Measurements from ENCODE around the gene NUTM1.
"Not testable (repeated sequence)": the region's sequence is repeated elsewhere in the genome, so short reads cannot be mapped to it uniquely, and the experiment has no call there.

NUTM1 gene

GRCh38 chr15:34337557-34338306, 5.4 kb upstream of the NUTM1 start, which contains the start of gene SLC12A6:
Gene SLC12A6, minus strand, starts transcription at chr15:34337781. Its CDS starts 1,101 bp downstream, at chr15:34336680.
- DNase-seq, result peak; percentile 93

DNA sequence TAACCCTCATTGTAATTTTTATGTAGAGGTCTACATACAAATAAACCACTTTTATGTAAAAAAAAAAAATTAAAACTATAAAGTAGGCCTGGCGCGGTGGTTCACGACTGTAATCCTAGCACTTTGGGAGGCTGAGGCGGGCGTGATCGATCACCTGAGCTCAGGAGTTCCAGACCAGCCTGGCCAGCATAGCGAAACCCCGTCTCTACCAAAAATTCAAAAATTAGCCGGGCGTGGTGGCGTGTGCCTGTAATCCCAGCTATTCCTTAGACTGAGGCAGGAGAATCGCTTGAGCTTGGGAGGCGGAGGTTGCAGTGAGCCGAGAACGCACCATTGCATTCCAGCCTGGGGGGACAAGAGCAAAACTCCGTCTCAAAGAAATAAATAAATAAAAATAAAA, 4.8 kb upstream of the NUTM1 start:
- DNase-seq, result no peak

- DNase-seq, result no peak
Observed at GRCh38 chr15:34339946-34340345, 3.2 kb upstream of the NUTM1 start.

- DNase-seq, result no peak
Observed at GRCh38 chr15:34341381-34342212, 1.5 kb upstream of the NUTM1 start.

GRCh38 chr15:34342213-34342736, 840 bp upstream of the NUTM1 start:
- not testable (repeated sequence) for DNase-seq

- DNase-seq, result no peak
Observed at GRCh38 chr15:34347951-34348638, 5.0 kb downstream of the NUTM1 start.

GRCh38 chr15:34348735-34349300, 5.7 kb downstream of the NUTM1 start:
- no peak for DNase-seq

GRCh38 chr15:34349769-34350168, 6.7 kb downstream of the NUTM1 start:
- DNase-seq, result no peak

DNA sequence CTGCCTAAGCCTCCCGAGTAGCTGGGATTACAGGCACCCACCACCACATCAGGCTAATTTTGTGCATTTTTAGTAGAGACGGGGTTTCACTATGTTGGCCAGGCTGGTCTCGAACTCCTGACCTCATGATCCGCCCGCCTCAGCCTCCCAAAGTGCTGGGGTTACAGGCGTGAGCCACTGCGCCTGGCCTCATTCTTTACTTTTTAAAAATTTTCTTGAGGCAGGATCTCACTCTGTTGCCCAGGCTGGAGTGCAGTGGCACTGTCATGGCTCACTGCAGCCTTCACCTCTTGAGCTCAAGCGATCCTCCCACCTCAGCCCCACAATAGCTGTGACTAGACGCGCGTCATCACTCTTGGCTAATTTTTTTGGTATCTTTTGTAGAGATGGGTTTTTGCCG, 9.9 kb downstream of the NUTM1 start:
- not testable (repeated sequence) for DNase-seq

DNA sequence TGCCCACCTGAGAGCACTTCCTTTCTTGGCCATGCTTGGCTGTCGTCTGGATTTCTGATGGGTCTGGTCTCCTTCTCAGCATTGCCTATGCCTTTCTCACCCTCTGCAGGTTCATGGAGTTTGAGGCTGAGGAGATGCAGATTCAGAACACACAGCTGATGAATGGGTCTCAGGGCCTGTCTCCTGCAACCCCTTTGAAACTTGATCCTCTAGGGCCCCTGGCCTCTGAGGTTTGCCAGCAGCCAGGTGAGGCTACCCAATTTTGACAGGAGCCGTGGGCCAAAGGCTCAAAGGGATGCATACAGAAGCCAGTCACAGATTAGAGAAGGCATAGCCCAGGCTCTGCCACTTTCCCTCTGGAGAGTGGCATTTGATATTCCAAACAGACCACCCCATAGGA, 10.5 kb downstream of the NUTM1 start:
- DNase-seq, result no peak

- no peak for DNase-seq
Observed at GRCh38 chr15:34354286-34354685, 11.2 kb downstream of the NUTM1 start.

- no peak for DNase-seq
Observed at GRCh38 chr15:34355241-34355640, 12.1 kb downstream of the NUTM1 start.

DNA sequence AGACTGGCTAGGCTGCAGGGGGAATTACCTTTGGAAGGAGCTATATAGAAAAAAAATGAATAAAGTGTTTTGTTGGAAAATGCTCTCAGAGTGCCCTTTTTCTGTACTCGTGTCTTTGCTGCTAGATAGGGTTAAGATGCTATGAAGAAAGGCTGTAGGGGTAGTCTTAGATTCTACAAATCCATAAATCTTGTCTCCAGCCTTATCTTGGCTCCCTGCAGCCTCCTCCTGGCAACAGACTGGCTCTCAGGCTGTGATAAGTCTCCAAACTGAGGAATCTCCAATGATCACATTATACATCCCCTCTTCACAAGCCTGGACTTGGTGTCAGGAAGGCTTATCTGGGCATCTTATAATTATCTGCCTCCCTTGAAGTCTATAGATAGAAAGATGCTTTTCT, 14.5 kb downstream of the NUTM1 start:
- DNase-seq, result no peak

GRCh38 chr15:34358367-34358766, 15.3 kb downstream of the NUTM1 start:
- no peak for DNase-seq

DNA sequence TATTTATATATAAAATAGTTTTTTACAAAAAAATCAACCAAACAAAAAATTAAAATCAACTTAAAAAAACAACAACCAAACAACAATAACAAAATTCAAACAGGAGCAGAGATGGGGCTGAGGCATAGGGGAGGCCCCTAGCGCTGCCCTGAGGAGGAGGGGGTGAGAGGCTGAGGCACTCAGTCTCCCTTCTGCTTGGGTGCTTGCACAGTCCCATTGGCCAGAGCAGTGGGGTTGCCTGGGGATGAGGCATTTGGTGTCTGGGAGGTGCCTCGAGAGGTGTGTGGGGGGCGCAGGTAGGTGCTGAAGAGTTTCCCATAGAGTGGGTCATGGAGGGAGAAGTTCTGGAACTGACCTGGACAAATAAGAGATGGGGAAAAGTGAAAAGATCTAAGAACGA, 15.8 kb downstream of the NUTM1 start:
- DNase-seq, result no peak

GRCh38 chr15:34359416-34359815, 16.3 kb downstream of the NUTM1 start:
- no peak for DNase-seq

GRCh38 chr15:34360298-34360697, 17.2 kb downstream of the NUTM1 start:
- DNase-seq, result no peak

- DNase-seq, result no peak
Observed at GRCh38 chr15:34361278-34361677, 18.2 kb downstream of the NUTM1 start.

- no peak for DNase-seq
Observed at GRCh38 chr15:34362047-34362773, 19.1 kb downstream of the NUTM1 start.

DNA sequence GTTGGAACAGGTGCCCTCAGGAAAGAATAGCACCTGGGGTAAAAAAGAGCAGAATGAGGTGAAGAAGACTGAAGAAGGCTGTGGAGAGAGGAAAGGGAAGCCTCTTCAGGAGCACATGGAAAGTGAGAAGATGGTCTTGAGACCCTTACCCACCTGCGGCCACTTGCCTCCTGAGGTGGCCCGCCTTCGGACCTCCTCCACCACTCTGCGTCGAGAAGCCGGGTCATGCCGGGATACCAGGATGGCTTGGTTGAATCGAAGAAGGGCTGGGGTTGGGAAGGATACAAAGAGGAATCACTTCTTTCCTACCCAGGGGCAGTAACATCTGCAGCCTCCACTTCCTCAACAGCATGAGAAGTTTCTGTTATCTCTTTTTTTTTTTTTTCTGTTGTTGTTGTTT, 20.9 kb downstream of the NUTM1 start:
- no peak for DNase-seq

GRCh38 chr15:34365091-34365825, 22.1 kb downstream of the NUTM1 start:
- peak; percentile 19 for DNase-seq

GRCh38 chr15:34365836-34366235, 22.7 kb downstream of the NUTM1 start:
- DNase-seq, result no peak

Data from GDM1 (cell line).